ENCODE data around the gene DNAJB2. TPM values are rescaled to one million over a fixed set of nuclear protein-coding genes. Genes with fewer than 3 reads are reported as not detected.
A peak's percentile ranks its signal among the peaks of the same experiment; 100 is the strongest.
"Not testable (repeated sequence)": the region's sequence is repeated elsewhere in the genome, so short reads cannot be mapped to it uniquely, and the experiment has no call there.

DNAJB2 gene
- polyA plus RNA-seq, 3 donors, result 1.7 to 55.4 (median 1.9) TPM

DNA sequence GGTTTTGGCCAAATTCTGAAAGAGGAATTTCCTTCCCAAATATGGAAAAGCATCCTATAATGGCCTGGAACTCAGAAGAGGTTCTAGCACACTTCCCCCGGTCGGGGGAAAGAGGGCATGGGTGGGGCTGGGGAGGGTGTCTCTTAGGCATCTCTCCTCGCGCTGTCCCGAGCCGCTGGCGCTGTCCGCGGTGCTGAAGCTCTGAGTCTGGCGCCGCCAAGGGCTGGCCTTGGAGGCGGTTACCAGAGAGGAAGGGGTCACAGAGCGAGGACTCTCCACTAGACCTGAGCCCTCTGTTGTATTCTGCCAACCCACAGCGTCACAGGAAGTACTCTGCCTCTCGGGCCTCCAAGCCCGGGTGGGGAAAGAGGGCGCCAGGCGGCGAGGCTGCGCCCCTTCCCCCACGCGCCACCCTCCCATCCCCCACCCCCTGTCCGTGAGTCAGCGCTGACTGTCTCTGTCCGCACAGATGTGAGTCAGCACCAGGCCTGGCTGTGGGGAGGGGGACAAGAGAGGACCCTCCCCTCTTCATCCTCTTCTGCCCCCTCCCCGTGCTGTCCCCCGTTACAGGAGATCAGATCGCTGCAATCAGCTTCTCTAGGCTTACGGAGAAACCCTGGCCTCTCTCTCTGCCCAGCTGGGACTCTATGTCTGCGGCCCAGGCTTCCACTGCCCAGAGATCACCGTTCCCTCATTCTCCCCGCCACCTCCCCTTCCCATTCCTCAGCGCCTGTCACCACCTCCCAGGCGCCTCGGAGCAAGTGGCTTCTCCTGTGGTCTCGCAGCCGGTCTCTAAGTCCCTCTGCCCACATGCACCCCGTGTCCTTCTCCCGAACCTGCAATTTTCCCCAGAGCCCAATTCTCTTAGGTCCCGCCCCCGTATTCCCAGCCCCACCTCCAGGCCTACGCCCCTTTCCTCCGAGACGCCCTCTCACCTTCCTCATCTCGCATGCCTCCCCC lies 29.3 kb downstream of the DNAJB2 start:
- intact Hi-C loops (cut with micrococcal nuclease), result loop anchor here in 1 of 2 donors (10.0 kb wide), 1 partner anchor 254 kb away; no protein-coding TSS in a partner anchor

DNA sequence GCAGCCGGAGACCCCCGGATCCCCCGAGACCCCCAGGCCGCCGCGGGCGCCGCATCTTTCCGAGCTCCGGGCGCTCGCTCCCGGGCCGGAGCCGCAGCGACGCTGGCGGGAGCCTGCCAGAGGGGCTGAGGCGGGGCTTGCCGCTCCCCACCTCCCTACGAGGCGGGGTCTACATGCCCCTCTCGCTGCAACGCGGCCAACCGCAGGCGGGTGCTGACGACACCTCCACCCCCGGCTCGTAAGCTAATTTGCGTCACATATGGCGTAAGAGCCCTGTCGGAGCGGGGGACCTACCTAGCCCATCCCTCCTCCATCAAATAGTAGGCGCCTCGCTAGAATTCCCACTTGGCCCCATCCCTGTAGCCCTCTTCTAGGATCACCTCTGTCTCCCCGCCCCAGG lies 30.1 kb downstream of the DNAJB2 start, which contains the start of gene PTPRN:
PTPRN (minus strand) TSS at position 124 of the 400 bp plus-strand sequence; CDS start at position 55, 69 bp downstream.
- H3K9me3 Mint-ChIP-seq, result peaks cover 0 to 19% (median 8%) of the 10 kb centered on the region in 7 donors
- 7% methylated on average over 32 of the region's 37 CpGs for WGBS (ENCODE audit: insufficient coverage)
- H3K36me3 ChIP-seq (replicated peaks in 1 of 2; ENCODE audit: control insufficient read depth in 1 of 2, insufficient read depth in 2 of 2, low read length in 2 of 2), result no peaks in the 10 kb centered on the region
- H3K9ac ChIP-seq (ENCODE audit: insufficient read depth, low read length, poor library complexity, severe bottlenecking), result no peak within 1 kb of the TSS
- H3K36me3 Mint-ChIP-seq, result no peaks in the 10 kb centered on the region
- no peak within 1 kb of the TSS for H2AFZ ChIP-seq (ENCODE audit: insufficient read depth, low read depth, low read length, poor library complexity, severe bottlenecking)
- H3K27ac Mint-ChIP-seq, result peak within 1 kb of the TSS in 1 of 7 donors; percentile 41
- H3K4me3 ChIP-seq (replicated peaks in 1 of 3; ENCODE audit: low read depth in 2 of 3, low read length in 3 of 3), result no peak within 1 kb of the TSS
- H3K4me3 Mint-ChIP-seq, result peak within 1 kb of the TSS; percentile 4 to 77
- DNase-seq, result no peak
- peaks cover 29 to 43% of the 10 kb centered on the region in 2 donors for H3K27me3 ChIP-seq (ENCODE audit: control insufficient read depth in 2 of 2, insufficient read depth in 2 of 2, low read length in 2 of 2)
- TF ChIP-seq, protein P1, sequence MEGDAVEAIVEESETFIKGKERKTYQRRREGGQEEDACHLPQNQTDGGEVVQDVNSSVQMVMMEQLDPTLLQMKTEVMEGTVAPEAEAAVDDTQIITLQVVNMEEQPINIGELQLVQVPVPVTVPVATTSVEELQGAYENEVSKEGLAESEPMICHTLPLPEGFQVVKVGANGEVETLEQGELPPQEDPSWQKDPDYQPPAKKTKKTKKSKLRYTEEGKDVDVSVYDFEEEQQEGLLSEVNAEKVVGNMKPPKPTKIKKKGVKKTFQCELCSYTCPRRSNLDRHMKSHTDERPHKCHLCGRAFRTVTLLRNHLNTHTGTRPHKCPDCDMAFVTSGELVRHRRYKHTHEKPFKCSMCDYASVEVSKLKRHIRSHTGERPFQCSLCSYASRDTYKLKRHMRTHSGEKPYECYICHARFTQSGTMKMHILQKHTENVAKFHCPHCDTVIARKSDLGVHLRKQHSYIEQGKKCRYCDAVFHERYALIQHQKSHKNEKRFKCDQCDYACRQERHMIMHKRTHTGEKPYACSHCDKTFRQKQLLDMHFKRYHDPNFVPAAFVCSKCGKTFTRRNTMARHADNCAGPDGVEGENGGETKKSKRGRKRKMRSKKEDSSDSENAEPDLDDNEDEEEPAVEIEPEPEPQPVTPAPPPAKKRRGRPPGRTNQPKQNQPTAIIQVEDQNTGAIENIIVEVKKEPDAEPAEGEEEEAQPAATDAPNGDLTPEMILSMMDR (IDR thresholded peaks at IDR 0.05), result no peak
- intact Hi-C loops (cut with micrococcal nuclease), result loop anchor here in 1 of 2 donors (10.0 kb wide), 1 partner anchor 254 kb away; no protein-coding TSS in a partner anchor
- H4K20me1 ChIP-seq (ENCODE audit: insufficient read depth, low read length), result no peaks in the 10 kb centered on the region
- H3K4me1 Mint-ChIP-seq, result peaks cover 5% of the 10 kb centered on the region
- no peaks in the 10 kb centered on the region for H3K4me1 ChIP-seq (ENCODE audit: control insufficient read depth in 1 of 2, insufficient read depth in 2 of 2, low read length in 2 of 2)
- peaks cover 0 to 6% of the 10 kb centered on the region in 2 donors for H3K9me3 ChIP-seq (replicated peaks in 1 of 2; ENCODE audit: control insufficient read depth in 1 of 2, insufficient read depth in 1 of 2, low read length in 2 of 2)
- no peaks in the 10 kb centered on the region for H3K79me2 ChIP-seq (ENCODE audit: insufficient read depth, low read length)
- no peak within 1 kb of the TSS for H3K4me2 ChIP-seq (replicated peaks; ENCODE audit: extremely low read depth, low read length, poor library complexity, severe bottlenecking)
- H3K27me3 Mint-ChIP-seq (ENCODE audit: low read depth in 3 of 3), result peaks cover 40 to 65% (median 50%) of the 10 kb centered on the region in 3 donors
- no peak within 1 kb of the TSS for H3K27ac ChIP-seq (ENCODE audit: low read depth in 1 of 2, low read length in 2 of 2)

More for the DNA sequence above, 29.3 kb downstream of the DNAJB2 start:
- Histone ChIP-seq H3K36me3 (replicated peaks in 1 of 2; ENCODE audit: control insufficient read depth in 1 of 2, insufficient read depth in 2 of 2, low read length in 2 of 2) (no peaks in the 10 kb centered on the region), H3K79me2 (ENCODE audit: insufficient read depth, low read length) (no peaks in the 10 kb centered on the region), H3K9me3 (replicated peaks in 1 of 2; ENCODE audit: control insufficient read depth in 1 of 2, insufficient read depth in 1 of 2, low read length in 2 of 2) (peaks cover 0 to 6% of the 10 kb centered on the region in 2 donors), H3K4me3 (replicated peaks in 1 of 3; ENCODE audit: low read depth in 2 of 3, low read length in 3 of 3) (no peak overlapping the region), H3K4me2 (replicated peaks; ENCODE audit: extremely low read depth, low read length, poor library complexity, severe bottlenecking) (no peak overlapping the region), H4K20me1 (ENCODE audit: insufficient read depth, low read length) (no peaks in the 10 kb centered on the region), H3K4me1 (ENCODE audit: control insufficient read depth in 1 of 2, insufficient read depth in 2 of 2, low read length in 2 of 2) (no peaks in the 10 kb centered on the region), H3K27ac (ENCODE audit: low read depth in 1 of 2, low read length in 2 of 2) (no peak overlapping the region), H2AFZ (ENCODE audit: insufficient read depth, low read depth, low read length, poor library complexity, severe bottlenecking) (no peak overlapping the region), H3K9ac (ENCODE audit: insufficient read depth, low read length, poor library complexity, severe bottlenecking) (no peak overlapping the region), H3K27me3 (ENCODE audit: control insufficient read depth in 2 of 2, insufficient read depth in 2 of 2, low read length in 2 of 2) (peaks cover 29 to 43% of the 10 kb centered on the region in 2 donors)
- Mint-ChIP-seq H3K4me1 (peaks cover 5% of the 10 kb centered on the region), H3K4me3 (peak overlapping the region; percentile 4 to 77), H3K36me3 (no peaks in the 10 kb centered on the region), H3K27me3 (ENCODE audit: low read depth in 3 of 3) (peaks cover 42 to 68% (median 52%) of the 10 kb centered on the region in 3 donors), H3K9me3 (peaks cover 0 to 19% (median 7%) of the 10 kb centered on the region in 7 donors), H3K27ac (peak overlapping the region in 1 of 7 donors; percentile 41)
- TF ChIP-seq, protein P1 (IDR thresholded peaks at IDR 0.05), result no peak
- WGBS (ENCODE audit: insufficient coverage), result 8% methylated on average over 31 of the region's 45 CpGs
- peak; percentile 34 to 44 (median 35) for DNase-seq

DNA sequence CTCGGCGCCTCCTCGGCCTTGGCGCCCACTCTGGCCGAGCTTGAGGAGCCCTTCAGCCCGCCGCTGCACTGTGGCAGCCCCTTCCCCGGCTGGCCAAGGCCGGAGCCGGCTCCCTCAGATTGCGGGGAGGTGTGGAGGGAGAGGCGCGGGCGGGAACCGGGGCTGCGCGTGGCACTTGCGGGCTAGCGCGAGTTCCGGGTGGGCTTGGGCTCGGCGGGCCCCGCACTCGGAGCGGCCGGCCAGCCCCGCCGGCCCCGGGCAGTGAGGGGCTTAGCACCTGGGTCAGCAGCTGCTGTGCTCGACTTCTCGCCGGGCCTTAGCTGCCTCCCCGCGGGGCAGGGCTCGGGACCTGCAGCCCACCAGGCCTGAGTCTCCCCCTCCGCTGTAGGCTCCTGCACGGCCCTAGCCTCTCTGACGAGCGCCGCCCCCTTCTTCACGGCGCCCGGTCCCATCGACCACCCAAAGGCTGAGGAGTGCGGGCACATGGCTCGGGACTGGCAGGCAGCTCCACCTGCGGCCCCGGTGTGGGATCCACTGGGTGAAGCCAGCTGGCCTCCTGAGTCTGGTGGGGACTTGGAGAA lies 33.6 kb downstream of the DNAJB2 start:
- H3K36me3 ChIP-seq (replicated peaks in 1 of 2; ENCODE audit: control insufficient read depth in 1 of 2, insufficient read depth in 2 of 2, low read length in 2 of 2); H4K20me1 ChIP-seq (ENCODE audit: insufficient read depth, low read length); H3K27ac ChIP-seq (ENCODE audit: low read depth in 1 of 2, low read length in 2 of 2); H3K4me1 ChIP-seq (ENCODE audit: control insufficient read depth in 1 of 2, insufficient read depth in 2 of 2, low read length in 2 of 2); H3K4me2 ChIP-seq (replicated peaks; ENCODE audit: extremely low read depth, low read length, poor library complexity, severe bottlenecking); H3K4me3 ChIP-seq (replicated peaks in 1 of 3; ENCODE audit: low read depth in 2 of 3, low read length in 3 of 3); DNase-seq; intact Hi-C loops (cut with micrococcal nuclease); H3K36me3 Mint-ChIP-seq; H3K4me1 Mint-ChIP-seq; H3K9ac ChIP-seq (ENCODE audit: insufficient read depth, low read length, poor library complexity, severe bottlenecking); H3K79me2 ChIP-seq (ENCODE audit: insufficient read depth, low read length); H2AFZ ChIP-seq (ENCODE audit: insufficient read depth, low read depth, low read length, poor library complexity, severe bottlenecking); H3K27ac Mint-ChIP-seq; H3K9me3 ChIP-seq (replicated peaks in 1 of 2; ENCODE audit: control insufficient read depth in 1 of 2, insufficient read depth in 1 of 2, low read length in 2 of 2); H3K4me3 Mint-ChIP-seq: not testable (repeated sequence)
- Mint-ChIP-seq H3K27me3 (ENCODE audit: low read depth in 3 of 3) (peaks cover 31 to 42% (median 32%) of the 10 kb centered on the region in 3 donors), H3K9me3 (peaks cover 0 to 19% (median 7%) of the 10 kb centered on the region in 7 donors)
- WGBS (ENCODE audit: insufficient coverage), result 96% methylated on average over 29 of the region's 49 CpGs
- peaks cover 24 to 34% of the 10 kb centered on the region in 2 donors for H3K27me3 ChIP-seq (ENCODE audit: control insufficient read depth in 2 of 2, insufficient read depth in 2 of 2, low read length in 2 of 2)

Data from CD14-positive monocyte (primary cell).